GM12891 (cell line): Measurements from ENCODE around the gene SLC9A9.

Experiments used
- DNase-seq: peaks from one replicate; pipeline ENCODE4 v3.0.0; 2011; ENCODE audit warnings: low spot score; ENCODE audit not compliant: insufficient read length
- FAIRE-seq: peaks from 2 replicates; lab custom pipeline; 2011; peaks lifted over from hg19 to GRCh38; lab: Jason Lieb, UNC
- PAX5 ChIP-seq: IDR thresholded peaks from 2 replicates; pipeline ENCODE4 v1.6.1; 2011; ENCODE audit warnings: low read length, moderate library complexity, mild to moderate bottlenecking; ENCODE audit not compliant: insufficient read depth, severe bottlenecking
- POLR2A ChIP-seq: IDR thresholded peaks from 2 replicates; pipeline ENCODE4 v1.6.1; 2011; ENCODE audit warnings: low read depth, low read length, control low read depth
- POLR2AphosphoS5 ChIP-seq: IDR thresholded peaks from 2 replicates; pipeline ENCODE4 v1.6.1; 2011; ENCODE audit warnings: low read depth, low read length, control low read depth
- POU2F2 ChIP-seq: IDR thresholded peaks from 2 replicates; pipeline ENCODE4 v1.6.1; 2011; ENCODE audit warnings: low read depth, mild to moderate bottlenecking, control low read depth, low read length, moderate library complexity
- SPI1 ChIP-seq: IDR thresholded peaks from 2 replicates; pipeline ENCODE4 v1.6.1; 2011; ENCODE audit warnings: low read depth, low read length, control low read depth
- TAF1 ChIP-seq: IDR thresholded peaks from 2 replicates; pipeline ENCODE4 v1.6.1; 2011; ENCODE audit warnings: low read depth, low read length, control low read depth

The SLC9A9 gene

DNA sequence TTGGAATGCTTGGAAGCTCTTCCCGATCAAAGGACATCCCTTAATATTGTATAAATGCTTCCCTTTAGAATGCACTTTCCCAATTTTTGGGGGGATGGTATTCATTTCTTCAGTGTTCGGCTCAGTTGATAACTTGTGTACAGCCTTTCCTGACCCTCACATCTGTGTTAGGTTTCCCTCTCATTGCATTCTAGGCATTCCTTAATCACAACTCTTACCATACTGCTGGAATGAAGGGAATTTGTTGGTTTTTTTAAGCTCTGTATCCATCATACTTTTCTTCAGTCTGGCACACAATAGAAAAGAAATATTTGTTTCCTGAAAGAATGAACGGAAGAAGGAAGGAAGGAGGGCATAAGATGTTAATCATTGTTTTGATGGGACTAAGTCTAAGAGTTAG lies 609.2 kb downstream of the SLC9A9 start:
- TF ChIP-seq POLR2A (no peak), SPI1 (no peak)
- FAIRE-seq = no peak
- DNase-seq = no peak

DNA sequence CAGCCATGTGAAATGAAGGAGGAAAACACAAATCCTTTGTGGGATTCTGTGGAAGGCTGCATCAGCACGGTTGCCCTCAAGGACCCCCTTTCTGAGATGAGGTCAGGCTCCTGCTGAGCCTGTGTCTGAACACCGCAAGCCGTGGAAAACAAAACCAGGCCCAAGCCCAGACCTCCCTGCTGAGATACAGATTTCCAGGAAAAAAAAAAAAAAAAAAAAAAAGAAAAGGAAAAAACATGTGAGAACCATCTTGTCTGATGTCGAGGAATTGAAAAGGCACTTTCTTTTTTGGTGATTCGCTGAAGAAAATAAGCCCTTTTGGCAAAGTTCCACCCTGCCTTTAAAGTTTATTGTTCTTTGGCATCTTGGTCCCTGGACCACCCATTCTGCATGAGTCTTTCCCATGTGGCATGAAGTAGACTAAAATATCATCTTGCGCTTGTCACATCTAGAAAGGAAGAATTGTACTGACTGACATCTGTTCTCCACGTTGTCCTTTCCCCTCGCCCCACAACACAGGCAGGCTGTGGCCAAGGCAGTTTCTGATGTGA lies 611.1 kb downstream of the SLC9A9 start:
- DNase-seq (no peak), FAIRE-seq (no peak)
- TF ChIP-seq SPI1 = no peak
- no peak for TF ChIP-seq POU2F2
- TF ChIP-seq PAX5 = no peak
- TF ChIP-seq TAF1 = no peak
- no peak for TF ChIP-seq POLR2A
- TF ChIP-seq POLR2AphosphoS5 = no peak

DNA sequence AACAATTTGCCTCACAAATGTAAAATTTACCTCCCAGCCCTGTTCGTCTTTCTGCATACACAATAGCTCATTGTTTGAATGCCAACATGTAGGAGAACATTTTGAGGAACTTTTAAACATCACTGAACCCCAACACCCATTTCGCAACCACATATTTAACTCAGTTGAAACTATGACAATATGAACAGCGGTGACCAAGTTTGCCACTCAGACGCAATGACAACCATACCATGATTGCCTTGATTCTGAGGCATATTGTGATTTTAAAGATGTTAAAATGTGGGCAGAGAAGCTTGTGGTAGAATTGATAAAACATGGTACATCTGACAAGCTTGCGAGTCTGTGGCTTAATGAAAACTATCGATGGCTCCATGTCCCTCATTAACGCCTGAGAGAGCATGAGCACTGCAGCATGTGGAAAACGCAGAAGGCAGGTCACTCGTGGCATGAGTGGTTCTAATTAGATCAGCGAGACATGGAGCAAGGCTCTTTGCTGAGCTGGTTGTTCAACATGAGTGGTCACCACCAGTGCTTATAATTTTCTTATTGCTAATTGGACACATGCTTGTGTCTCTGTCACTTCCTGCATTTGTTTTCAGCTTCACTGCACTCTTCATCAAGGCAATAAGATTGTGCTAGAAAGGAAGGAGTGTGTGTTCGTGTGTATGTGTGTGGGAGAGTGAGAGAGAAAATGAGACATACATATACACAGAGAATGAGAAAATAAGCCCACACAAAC lies 611.9 kb downstream of the SLC9A9 start:
- FAIRE-seq (peak; percentile 90), DNase-seq (no peak)
- TF ChIP-seq TAF1 (no peak), SPI1 (no peak), POLR2A (no peak), PAX5 (no peak), POU2F2 (no peak), POLR2AphosphoS5 (no peak)

DNA sequence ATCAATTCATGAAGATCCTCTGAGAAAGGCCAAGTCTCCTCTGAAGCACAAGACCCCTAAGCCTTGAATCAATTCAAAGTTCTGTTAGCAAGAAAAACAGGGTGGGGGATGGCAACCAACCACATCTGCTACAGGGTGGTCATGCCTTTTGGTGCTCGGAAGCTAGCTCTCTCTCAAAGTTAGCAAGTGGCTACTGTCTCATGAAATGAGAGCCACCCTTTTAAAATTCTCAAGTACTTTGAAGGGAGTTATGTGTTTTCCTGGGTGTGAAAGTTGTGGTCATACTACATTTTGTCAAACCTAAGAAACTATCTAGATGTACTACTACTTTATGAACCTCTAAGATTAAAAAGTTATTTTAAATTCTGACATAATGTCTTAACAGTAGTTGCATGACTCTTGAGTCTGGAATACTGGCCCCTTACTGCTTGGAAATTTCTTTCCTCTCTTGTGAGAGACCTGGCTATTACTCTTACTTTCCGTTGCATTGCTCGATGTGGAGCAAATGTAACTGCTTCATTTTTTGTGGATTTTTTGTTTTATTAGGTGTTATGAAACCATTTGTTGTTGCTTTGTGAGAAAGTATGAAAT lies 612.6 kb downstream of the SLC9A9 start:
- DNase-seq = no peak
- no peak for FAIRE-seq
- TF ChIP-seq POLR2A = no peak
- no peak for TF ChIP-seq TAF1
- TF ChIP-seq POLR2AphosphoS5 = no peak
- no peak for TF ChIP-seq POU2F2
- TF ChIP-seq PAX5 = no peak
- no peak for TF ChIP-seq SPI1

DNA sequence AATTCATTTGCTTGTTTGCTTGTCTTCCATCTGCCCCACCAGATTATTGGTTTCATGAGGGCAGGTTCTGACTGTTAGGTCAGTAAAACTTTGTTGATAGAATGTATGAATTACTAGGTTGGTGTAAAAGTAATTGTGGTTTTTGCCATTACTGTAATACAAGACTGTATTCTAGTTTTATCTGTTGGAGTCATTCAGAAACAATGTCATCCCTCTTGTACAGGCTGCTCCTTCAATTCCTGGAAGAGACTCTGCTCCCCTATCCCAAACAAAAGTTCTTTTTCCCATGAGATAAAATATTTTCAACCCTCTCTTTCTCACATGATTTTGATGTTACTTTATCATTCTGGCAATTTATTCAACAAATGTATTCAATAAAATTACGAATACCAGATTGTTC lies 613.7 kb downstream of the SLC9A9 start:
- FAIRE-seq = no peak
- DNase-seq = no peak
- TF ChIP-seq POU2F2 = no peak
- no peak for TF ChIP-seq PAX5
- TF ChIP-seq POLR2AphosphoS5 = no peak
- TF ChIP-seq POLR2A = no peak
- TF ChIP-seq SPI1 = no peak
- no peak for TF ChIP-seq TAF1

DNA sequence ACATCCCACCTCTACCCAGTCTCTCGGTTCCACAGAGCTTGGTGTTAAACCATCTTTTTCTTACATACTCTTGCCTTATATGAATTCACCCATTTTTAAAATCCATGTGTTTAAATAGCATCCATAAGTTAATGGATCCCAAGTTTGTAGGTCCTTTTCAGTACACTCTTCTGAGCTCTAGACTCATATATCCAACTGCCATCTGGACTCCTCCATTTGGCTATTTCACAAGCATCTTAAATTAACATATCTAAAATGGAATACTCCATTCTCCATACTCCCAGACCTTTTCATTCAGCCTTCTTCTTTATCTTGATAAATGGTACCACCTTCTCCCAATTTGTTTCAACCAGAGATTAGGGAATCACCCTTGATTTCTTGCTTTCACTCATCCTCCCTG lies 615.3 kb downstream of the SLC9A9 start:
- DNase-seq (no peak), FAIRE-seq (no peak)
- TF ChIP-seq POU2F2 = no peak
- no peak for TF ChIP-seq TAF1
- no peak for TF ChIP-seq SPI1
- no peak for TF ChIP-seq POLR2A
- no peak for TF ChIP-seq POLR2AphosphoS5
- no peak for TF ChIP-seq PAX5

DNA sequence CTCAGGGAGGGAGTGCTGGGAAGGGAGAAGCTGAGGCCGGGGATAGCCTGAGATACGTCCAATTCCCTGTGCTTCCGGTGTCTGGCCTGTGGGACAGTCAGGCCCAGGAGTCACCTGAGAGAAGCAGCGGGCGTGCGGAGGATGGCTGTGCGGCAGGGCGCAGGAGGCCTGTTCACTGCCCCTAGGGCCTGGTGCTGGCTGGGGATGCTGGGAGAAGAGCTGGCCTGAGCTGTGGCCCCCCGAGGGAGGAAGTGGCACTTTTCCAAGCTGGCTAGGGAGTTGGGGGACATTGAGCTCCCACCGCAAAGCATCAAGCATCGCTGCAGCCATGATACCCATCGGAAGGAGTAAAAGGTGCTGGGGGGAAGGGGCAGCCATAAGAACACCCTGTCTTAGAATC lies 619.9 kb downstream of the SLC9A9 start:
- no peak for FAIRE-seq
- no peak for DNase-seq
- TF ChIP-seq POU2F2 (no peak), PAX5 (no peak), POLR2AphosphoS5 (no peak), SPI1 (no peak), TAF1 (no peak), POLR2A (no peak)

DNA sequence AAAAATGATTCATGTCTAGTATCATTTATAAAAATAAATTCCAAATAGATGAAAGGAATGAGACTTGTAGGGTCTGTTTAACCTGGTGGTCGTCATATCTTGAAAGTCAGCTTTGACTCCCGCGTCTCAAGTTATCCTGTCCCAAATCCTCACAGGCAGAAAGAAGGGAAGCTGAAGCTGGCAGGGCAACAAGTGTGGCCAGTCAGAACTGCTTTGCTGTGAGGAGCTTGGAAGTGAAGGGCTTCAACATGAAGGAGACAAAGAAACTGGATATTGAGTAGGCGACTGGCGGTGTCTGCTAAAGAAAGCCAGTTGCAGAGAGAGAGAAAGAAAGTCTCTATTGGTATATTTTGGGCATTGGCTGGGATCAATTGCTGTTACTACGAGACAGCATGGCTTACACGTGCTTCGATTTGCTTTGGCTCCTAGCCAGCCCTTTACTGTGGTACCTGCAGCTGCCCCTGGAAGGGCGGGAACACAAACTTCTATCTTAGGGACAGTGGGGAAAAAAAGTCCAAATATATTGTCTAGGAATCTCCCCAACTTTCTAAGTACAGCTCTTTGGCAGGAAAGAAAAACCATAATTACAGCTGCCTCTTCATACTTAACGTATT lies 621.5 kb downstream of the SLC9A9 start:
- no peak for DNase-seq
- TF ChIP-seq TAF1 (no peak), POLR2A (no peak), SPI1 (no peak), POLR2AphosphoS5 (no peak), POU2F2 (no peak), PAX5 (no peak)
- no peak for FAIRE-seq

DNA sequence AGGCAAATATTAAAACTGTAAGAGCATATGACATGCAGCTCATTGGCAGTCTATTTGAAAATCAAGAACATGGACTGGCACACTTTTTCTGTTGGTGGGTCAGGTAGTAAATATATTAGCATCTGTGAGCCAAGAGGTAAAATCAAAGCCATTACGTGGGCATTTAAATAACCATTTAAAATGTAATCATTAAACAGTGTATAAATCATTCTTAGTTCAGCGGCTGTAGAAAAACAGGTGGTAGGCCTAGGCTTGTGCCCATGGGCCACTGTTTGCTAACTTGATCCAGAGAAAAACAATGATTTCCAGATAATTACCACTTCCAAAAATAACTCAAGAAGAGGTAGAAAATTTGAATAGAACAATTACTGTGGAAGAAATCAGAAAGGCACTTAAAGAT lies 623.6 kb downstream of the SLC9A9 start:
- no peak for FAIRE-seq

DNA sequence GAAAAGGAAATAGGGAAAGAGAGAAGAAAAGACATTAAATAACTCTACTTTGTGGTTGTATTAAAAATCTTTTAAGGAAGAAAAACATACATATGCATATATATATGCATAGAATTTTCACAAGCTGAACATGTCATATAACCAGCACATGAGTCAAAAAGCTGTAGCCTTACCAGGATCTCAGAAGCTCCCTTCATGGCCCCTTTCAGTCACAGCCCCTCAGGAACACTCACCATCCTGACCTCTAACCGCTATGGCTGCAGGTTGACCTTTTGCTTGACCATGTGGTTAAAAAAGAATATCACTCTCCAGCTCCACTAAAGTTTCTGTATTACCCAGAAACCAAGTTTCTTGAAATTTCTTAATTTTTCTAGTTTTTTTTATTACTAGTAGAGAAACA lies 625.3 kb downstream of the SLC9A9 start:
- FAIRE-seq (no peak), DNase-seq (no peak)
- TF ChIP-seq POU2F2 = no peak
- no peak for TF ChIP-seq TAF1
- no peak for TF ChIP-seq POLR2AphosphoS5
- TF ChIP-seq SPI1 = no peak
- TF ChIP-seq PAX5 = no peak
- TF ChIP-seq POLR2A = no peak

More for the DNA sequence above, 623.6 kb downstream of the SLC9A9 start:
- no peak for TF ChIP-seq TAF1
- TF ChIP-seq SPI1 = no peak
- DNase-seq = no peak
